BLaER1 (cell line): Measurements from ENCODE around the gene ROCK2.

Experiments used
- H3K27ac ChIP-seq: shearing (Covaris generic); formaldehyde crosslinking; 2 replicates; pipeline ENCODE4 v1.8.1; 2022
- H3K27me3 ChIP-seq: shearing (Covaris generic); formaldehyde crosslinking; 2 replicates; pipeline ENCODE4 v1.8.1; 2022
- H3K36me3 ChIP-seq: shearing (Covaris generic); formaldehyde crosslinking; 2 replicates; pipeline ENCODE4 v1.8.1; 2022
- H3K4me1 ChIP-seq: shearing (Covaris generic); formaldehyde crosslinking; 2 replicates; pipeline ENCODE4 v1.8.1; 2022
- H3K4me2 ChIP-seq: shearing (Covaris generic); formaldehyde crosslinking; 2 replicates; pipeline ENCODE4 v1.8.1; 2022
- H3K4me3 ChIP-seq: shearing (Covaris generic); formaldehyde crosslinking; 2 replicates; pipeline ENCODE4 v1.8.1; 2022
- H3K9ac ChIP-seq: shearing (Covaris generic); formaldehyde crosslinking; 2 replicates; pipeline ENCODE4 v1.8.1; 2022
- H3K9me3 ChIP-seq: shearing (Covaris generic); formaldehyde crosslinking; 2 replicates; pipeline ENCODE4 v1.8.1; 2022
- H4K20me1 ChIP-seq: shearing (Covaris generic); formaldehyde crosslinking; 2 replicates; pipeline ENCODE4 v1.8.1; 2022
- Cebpa-rat ChIP-seq: shearing (Covaris generic); IDR thresholded peaks from 2 replicates; pipeline ENCODE4 v1.8.1; 2022

Gene ROCK2

GRCh38 chr2:11343368-11343649, 1.1 kb downstream of the ROCK2 start:
- peak overlapping the region; percentile 90 for H3K4me2 ChIP-seq
- peaks cover 36% of the 10 kb centered on the region for H3K4me1 ChIP-seq
- H3K9ac ChIP-seq: peak overlapping the region; percentile 96
- H4K20me1 ChIP-seq: peaks cover 55% of the 10 kb centered on the region
- peak overlapping the region; percentile 88 for H3K4me3 ChIP-seq
- TF ChIP-seq Cebpa-rat: no peak
- peak overlapping the region; percentile 96 for H3K27ac ChIP-seq
- no peaks in the 10 kb centered on the region for H3K36me3 ChIP-seq
- no peaks in the 10 kb centered on the region for H3K27me3 ChIP-seq
- H3K9me3 ChIP-seq: 0 out of 2 replicates have a peak, but pooled peaks cover 3% of the 10 kb centered on the region

DNA sequence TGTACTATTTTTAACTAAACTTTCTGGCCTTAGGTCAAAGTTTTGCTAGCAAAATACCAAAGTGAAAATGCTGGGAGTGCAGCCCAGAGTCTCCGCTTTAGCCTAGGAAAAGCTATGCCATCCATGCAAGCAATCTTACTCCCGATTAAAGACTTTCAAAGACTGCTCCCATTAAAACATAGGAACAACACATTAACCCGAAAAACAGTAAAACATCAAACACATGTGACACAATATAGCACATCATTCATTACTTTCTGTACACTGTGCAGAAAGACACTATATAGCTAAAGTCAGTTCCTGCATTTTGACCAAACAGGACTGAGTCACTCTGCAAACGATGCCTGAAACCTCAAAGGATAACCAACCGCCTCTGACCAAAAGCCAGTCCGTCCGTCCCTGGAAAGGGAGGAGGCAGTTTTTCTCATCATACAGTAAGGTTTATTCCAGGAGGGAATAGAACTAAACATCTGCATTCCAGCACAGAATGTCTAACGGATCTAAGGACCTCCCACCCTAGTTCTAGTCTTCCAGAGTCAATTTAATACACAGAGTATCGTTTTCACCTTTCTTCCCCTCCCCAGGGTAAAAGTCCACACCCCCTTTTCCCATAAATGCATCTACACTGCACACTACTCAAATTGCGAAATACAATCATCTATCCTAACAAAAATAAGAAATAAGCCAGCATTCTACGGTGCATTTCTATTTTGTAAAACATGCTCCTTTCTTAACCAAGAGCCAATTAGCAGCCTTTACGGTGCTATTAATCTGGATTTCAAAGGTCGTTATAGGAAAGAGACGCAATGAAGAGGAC, 1.7 kb downstream of the ROCK2 start:
- H3K4me1 ChIP-seq: peaks cover 36% of the 10 kb centered on the region
- H3K27ac ChIP-seq: peak overlapping the region; percentile 96; the same call in 1 of the 2 replicates
- peak overlapping the region; percentile 90 for H3K4me2 ChIP-seq
- H3K36me3 ChIP-seq: peaks cover 4% of the 10 kb centered on the region; the same call in 1 of the 2 replicates
- H3K9me3 ChIP-seq: peaks cover 8% of the 10 kb centered on the region
- peak overlapping the region; percentile 88 for H3K4me3 ChIP-seq
- no peaks in the 10 kb centered on the region for H3K27me3 ChIP-seq
- H4K20me1 ChIP-seq: peaks cover 56% of the 10 kb centered on the region
- TF ChIP-seq Cebpa-rat: no peak
- H3K9ac ChIP-seq: peak overlapping the region; percentile 96

DNA sequence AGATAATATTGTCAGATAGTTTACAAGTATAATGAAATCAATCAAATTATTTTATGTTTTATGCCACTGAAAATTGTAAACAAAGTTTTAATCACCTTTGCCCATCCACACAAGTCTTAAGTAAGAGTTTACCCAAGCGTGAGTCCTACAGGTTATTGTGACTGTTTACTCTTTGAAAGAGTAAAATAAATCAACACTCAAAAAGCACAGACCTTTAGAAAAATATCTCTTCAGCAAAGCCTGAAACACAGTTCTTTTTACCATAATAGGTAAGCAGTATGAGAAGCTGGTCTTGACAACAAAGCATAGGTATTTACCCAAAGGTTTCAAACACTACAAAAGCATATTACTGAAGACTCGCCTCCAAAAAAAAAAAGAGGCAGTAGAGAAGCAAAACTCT, 3.7 kb downstream of the ROCK2 start:
- H3K9me3 ChIP-seq: peaks cover 19% of the 10 kb centered on the region
- H3K9ac ChIP-seq: no peak overlapping the region
- peak overlapping the region; percentile 90 for H3K4me2 ChIP-seq
- no peaks in the 10 kb centered on the region for H3K27me3 ChIP-seq
- H3K4me1 ChIP-seq: peaks cover 29% of the 10 kb centered on the region
- H3K27ac ChIP-seq: no peak overlapping the region
- TF ChIP-seq Cebpa-rat: no peak
- H3K4me3 ChIP-seq: no peak overlapping the region
- H3K36me3 ChIP-seq: peaks cover 13% of the 10 kb centered on the region; the same call in 1 of the 2 replicates
- peaks cover 61% of the 10 kb centered on the region for H4K20me1 ChIP-seq

DNA sequence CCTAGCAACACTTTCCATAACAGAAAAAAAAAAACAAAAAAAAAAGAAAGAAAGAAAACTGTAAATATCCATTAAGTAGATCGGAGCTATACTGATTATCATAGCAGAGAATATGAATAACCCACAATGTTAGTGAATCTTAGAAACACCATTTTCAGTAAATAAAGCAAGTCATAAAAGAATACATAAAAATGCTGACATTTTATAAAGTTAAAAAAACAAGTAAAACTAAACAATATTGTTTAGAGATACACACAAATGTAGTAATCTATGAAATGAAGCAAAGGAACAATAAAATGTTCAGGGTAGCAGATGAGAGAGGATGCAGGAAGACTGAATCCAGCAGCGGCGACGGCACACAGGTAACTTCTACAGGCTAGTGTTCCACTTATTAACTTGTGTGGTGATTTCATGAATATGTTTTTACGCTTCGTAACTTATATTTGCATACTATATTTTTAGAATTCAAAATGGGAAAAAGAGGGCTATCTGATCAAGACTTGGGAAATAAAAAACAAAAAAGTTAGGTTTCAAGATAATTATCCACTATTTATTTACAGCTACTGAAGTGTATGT, 4.8 kb downstream of the ROCK2 start:
- peaks cover 61% of the 10 kb centered on the region for H4K20me1 ChIP-seq
- no peak overlapping the region for H3K4me2 ChIP-seq

GRCh38 chr2:11338580-11338979, 5.9 kb downstream of the ROCK2 start:
- Histone ChIP-seq H3K27ac (no peak overlapping the region), H4K20me1 (peaks cover 66% of the 10 kb centered on the region), H3K4me3 (no peak overlapping the region), H3K27me3 (no peaks in the 10 kb centered on the region), H3K4me1 (peaks cover 23% of the 10 kb centered on the region), H3K36me3 (peaks cover 18% of the 10 kb centered on the region), H3K4me2 (no peak overlapping the region), H3K9ac (no peak overlapping the region), H3K9me3 (peaks cover 29% of the 10 kb centered on the region)
- no peak for TF ChIP-seq Cebpa-rat

More for the DNA sequence above, 4.8 kb downstream of the ROCK2 start:
- Histone ChIP-seq H3K4me3 (no peak overlapping the region), H3K4me1 (peaks cover 23% of the 10 kb centered on the region), H3K27me3 (no peaks in the 10 kb centered on the region), H3K9me3 (peaks cover 19% of the 10 kb centered on the region), H3K27ac (no peak overlapping the region), H3K9ac (no peak overlapping the region), H3K36me3 (peaks cover 13% of the 10 kb centered on the region; the same call in 1 of the 2 replicates)
- TF ChIP-seq Cebpa-rat: no peak

DNA sequence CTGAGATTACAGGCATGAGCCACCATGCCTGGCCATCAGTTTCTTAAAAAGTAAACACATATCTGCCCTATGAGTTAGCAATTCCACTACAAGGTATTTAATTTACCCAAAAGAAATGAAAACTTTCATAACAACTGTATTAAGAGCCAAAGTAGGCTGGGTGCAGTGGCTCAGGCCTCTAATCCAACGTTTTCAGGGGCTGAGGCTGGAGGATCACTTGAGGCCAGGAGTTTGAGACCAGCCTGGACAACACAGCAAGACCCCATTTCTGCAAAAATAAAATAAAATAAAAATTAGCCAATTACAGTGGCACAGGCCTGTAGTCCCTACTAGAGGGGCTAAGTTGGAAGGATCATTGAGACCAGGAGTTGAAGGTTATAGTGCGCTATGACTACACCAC, 6.5 kb downstream of the ROCK2 start:
- Histone ChIP-seq H3K9ac (no peak overlapping the region), H3K27me3 (no peaks in the 10 kb centered on the region), H3K4me2 (no peak overlapping the region), H3K9me3 (peaks cover 35% of the 10 kb centered on the region), H4K20me1 (peaks cover 66% of the 10 kb centered on the region), H3K4me3 (no peak overlapping the region), H3K27ac (no peak overlapping the region), H3K36me3 (peaks cover 18% of the 10 kb centered on the region), H3K4me1 (peaks cover 23% of the 10 kb centered on the region)
- no peak for TF ChIP-seq Cebpa-rat

DNA sequence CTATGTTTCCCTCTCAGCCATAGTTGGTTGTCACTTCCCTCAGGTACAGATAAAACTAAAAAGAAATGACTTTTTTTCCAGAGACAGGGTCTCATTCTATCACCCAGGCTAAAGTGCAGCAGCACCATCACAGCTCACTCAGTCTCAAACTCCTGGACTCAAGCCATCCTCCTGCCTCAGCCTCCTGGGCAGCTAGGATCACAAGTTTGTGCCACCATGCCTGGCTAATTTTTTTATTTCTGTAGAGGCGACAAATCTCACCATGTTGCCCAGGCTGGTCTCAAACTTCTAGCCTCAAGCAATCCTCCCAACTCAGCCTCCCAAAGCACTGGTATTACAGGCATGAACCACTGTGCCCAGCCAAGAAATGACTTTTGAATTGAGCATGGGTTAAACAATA, 8.2 kb downstream of the ROCK2 start:
- peaks cover 8% of the 10 kb centered on the region for H3K4me1 ChIP-seq
- no peak overlapping the region for H3K27ac ChIP-seq
- H4K20me1 ChIP-seq: peaks cover 64% of the 10 kb centered on the region
- H3K9ac ChIP-seq: no peak overlapping the region
- H3K4me3 ChIP-seq: no peak overlapping the region
- no peaks in the 10 kb centered on the region for H3K27me3 ChIP-seq
- H3K4me2 ChIP-seq: no peak overlapping the region
- H3K36me3 ChIP-seq: peaks cover 32% of the 10 kb centered on the region
- no peak for TF ChIP-seq Cebpa-rat
- H3K9me3 ChIP-seq: peaks cover 51% of the 10 kb centered on the region

DNA sequence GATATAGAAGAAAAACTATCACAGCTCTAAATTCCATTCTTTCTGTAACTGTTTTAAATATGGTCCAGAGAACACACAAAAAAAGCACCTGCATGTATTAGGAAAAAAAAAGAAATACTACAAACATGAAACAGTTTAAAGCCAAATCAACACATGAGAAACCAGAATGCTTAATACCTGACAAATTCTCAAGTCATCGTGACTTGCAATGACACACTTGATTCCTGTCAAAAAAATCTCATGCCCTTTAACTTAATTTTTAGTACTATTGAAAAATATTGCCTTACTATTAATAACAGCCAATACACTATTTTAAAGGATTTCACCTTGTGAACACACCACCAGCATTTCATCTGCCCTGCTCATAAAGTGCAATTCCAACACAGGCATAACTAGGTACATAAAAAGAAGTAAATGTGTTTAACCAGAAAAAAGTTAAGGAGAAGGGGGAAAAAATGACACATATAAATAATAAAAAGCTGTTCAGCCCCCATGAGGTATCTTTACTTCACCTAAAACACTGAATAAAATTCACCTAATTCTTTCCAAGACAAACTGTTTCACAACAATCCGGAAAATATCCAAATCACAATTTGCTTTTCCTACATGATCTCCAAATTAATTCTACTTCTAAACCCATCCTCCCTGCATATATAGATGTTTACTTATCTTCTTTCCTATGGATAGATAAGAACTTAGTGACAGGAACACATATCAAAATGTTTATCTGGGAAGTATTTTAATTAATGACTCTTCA, 10.8 kb downstream of the ROCK2 start:
- Histone ChIP-seq H3K27me3 (no peaks in the 10 kb centered on the region), H3K36me3 (peaks cover 32% of the 10 kb centered on the region), H3K9ac (no peak overlapping the region), H3K27ac (no peak overlapping the region), H3K4me2 (no peak overlapping the region), H3K9me3 (peaks cover 51% of the 10 kb centered on the region), H3K4me1 (no peaks in the 10 kb centered on the region), H3K4me3 (no peak overlapping the region), H4K20me1 (peaks cover 51% of the 10 kb centered on the region)
- no peak for TF ChIP-seq Cebpa-rat

DNA sequence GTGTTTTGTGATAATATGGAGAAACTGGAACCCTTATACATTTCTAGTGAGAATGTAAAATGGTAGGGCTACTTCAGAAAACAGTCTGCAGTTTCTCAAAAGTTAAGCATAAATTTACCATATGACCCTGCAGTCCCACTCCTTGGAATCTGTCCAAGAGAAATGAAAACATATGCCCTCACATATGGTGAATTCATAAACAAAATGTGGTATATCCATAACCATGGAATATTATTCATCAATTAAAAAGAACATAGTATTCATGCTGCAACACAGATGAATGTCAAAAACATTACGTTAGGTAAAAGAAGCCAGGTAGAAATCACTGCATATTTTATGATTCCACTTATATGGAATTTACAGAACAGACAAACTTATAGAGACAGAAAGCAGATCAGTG, 11.8 kb downstream of the ROCK2 start:
- Histone ChIP-seq H4K20me1 (peaks cover 57% of the 10 kb centered on the region), H3K36me3 (peaks cover 26% of the 10 kb centered on the region), H3K9ac (no peak overlapping the region), H3K27ac (no peak overlapping the region), H3K4me1 (0 out of 2 replicates have a peak, but pooled peaks cover 2% of the 10 kb centered on the region), H3K4me3 (no peak overlapping the region), H3K4me2 (no peak overlapping the region), H3K27me3 (no peaks in the 10 kb centered on the region), H3K9me3 (peaks cover 42% of the 10 kb centered on the region)
- no peak for TF ChIP-seq Cebpa-rat
